SU-DHL-6 (cell line): ENCODE results near the gene XYLT2.

Source experiments
- H2AFZ ChIP-seq: fragments of 200-600 bp; sonication (generic); 2 replicates; pipeline ENCODE4 v1.6.1; 2014; ENCODE audit warnings: low read depth, mild to moderate bottlenecking, moderate library complexity, mixed read lengths, antibody characterized with exemption, low read length; ENCODE audit not compliant: severe bottlenecking
- H3F3A ChIP-seq: fragments of 200-600 bp; shearing (Covaris generic); 2 replicates; pipeline ENCODE4 v1.6.0; 2016; ENCODE audit warnings: antibody characterized with exemption, mild to moderate bottlenecking; ENCODE audit not compliant: insufficient read depth
- H3K27ac ChIP-seq: fragments of 200-600 bp; sonication (generic); 2 replicates; pipeline ENCODE4 v1.5.1; 2016; ENCODE audit warnings: low read depth, mild to moderate bottlenecking, low read length, moderate library complexity, mixed read lengths
- H3K27me3 ChIP-seq: fragments of 200-600 bp; sonication (generic), shearing (Covaris generic); 2 replicates; pipeline ENCODE4 v1.6.0; 2014; ENCODE audit warnings: mild to moderate bottlenecking, low read length
- H3K36me3 ChIP-seq: fragments of 200-600 bp; sonication (generic); 2 replicates; pipeline ENCODE4 v1.6.1; 2014; ENCODE audit warnings: mild to moderate bottlenecking, low read length, mixed read lengths
- H3K4me2 ChIP-seq: fragments of 300-600, 200-600 bp; shearing (Covaris generic), sonication (generic); 2 replicates; pipeline ENCODE4 v1.6.0; 2014; ENCODE audit warnings: low read length, low read depth, mild to moderate bottlenecking; ENCODE audit not compliant: poor library complexity, severe bottlenecking
- H3K4me3 ChIP-seq: fragments of 200-600 bp; sonication (generic); 2 replicates; pipeline ENCODE4 v1.5.1; 2014; ENCODE audit warnings: antibody characterized with exemption, low read length, mild to moderate bottlenecking, mixed read lengths; ENCODE audit not compliant: insufficient read depth, poor library complexity, severe bottlenecking
- H3K79me2 ChIP-seq: fragments of 200-600 bp; sonication (generic); 2 replicates; pipeline ENCODE4 v1.6.1; 2014; ENCODE audit warnings: mild to moderate bottlenecking, low read length, moderate library complexity; ENCODE audit not compliant: insufficient read depth
- H3K9ac ChIP-seq: fragments of 200-600 bp; sonication (generic); 2 replicates; pipeline ENCODE4 v1.7.0; 2014; ENCODE audit warnings: mild to moderate bottlenecking, low read length
- H3K9me2 ChIP-seq: fragments of 200-600 bp; sonication (generic); replicated peaks from 2 replicates; pipeline ENCODE4 v1.6.1; 2014; ENCODE audit warnings: low read length; ENCODE audit not compliant: insufficient read depth
- H3K9me3 ChIP-seq: fragments of 200-600 bp; sonication (generic); 2 replicates; pipeline ENCODE4 v1.6.1; 2014; ENCODE audit warnings: low read length, mixed read lengths; ENCODE audit not compliant: insufficient read depth
- H4K20me1 ChIP-seq: fragments of 200-600 bp; sonication (generic); 2 replicates; pipeline ENCODE4 v1.6.1; 2014; ENCODE audit warnings: low read depth, mild to moderate bottlenecking, antibody characterized with exemption, low read length, moderate library complexity, mixed read lengths
- EZH2phosphoT487 ChIP-seq: fragments of 200-600 bp; sonication (generic), shearing (Covaris generic); conservative IDR thresholded peaks from 2 replicates; pipeline ENCODE4 v1.6.1; 2018; ENCODE audit warnings: mild to moderate bottlenecking, antibody characterized with exemption, low read length, moderate library complexity, mixed read lengths
- TF ChIP-seq, protein P1 (sequence below): fragments of 200-600 bp; sonication (generic); IDR thresholded peaks from one replicate; pipeline ENCODE4 v1.5.1; 2017; ENCODE audit warnings: antibody characterized with exemption, mild to moderate bottlenecking, low read length, moderate library complexity; ENCODE audit not compliant: insufficient read depth, poor library complexity, severe bottlenecking

The XYLT2 gene

DNA sequence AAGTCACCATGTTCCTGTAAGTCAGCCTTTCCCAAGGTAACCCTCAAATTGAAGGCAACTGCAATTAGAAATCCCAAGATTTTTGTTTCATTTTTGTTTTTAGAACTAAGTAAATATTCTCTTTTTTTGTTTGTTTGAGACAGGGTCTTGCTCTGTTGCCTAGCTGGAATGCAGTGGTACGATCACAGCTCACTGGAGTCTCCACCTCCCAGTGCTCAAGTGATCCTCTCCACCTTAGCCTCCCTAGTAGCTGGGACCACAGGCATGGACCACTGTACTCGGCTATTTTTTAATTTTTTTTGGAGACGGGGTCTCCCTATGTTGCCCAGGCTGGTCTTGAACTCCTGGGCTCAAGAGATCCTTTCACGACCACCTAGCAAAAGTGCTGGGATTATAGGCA is 62.0 kb downstream of the XYLT2 start:
- H3K9ac ChIP-seq: no peak overlapping the region
- no peaks in the 10 kb centered on the region for H3K27me3 ChIP-seq
- H3F3A ChIP-seq: no peaks in the 10 kb centered on the region
- no peaks in the 10 kb centered on the region for H3K79me2 ChIP-seq
- no peak overlapping the region for H3K4me2 ChIP-seq
- no peak overlapping the region for H3K27ac ChIP-seq
- no peaks in the 10 kb centered on the region for H4K20me1 ChIP-seq
- no peaks in the 10 kb centered on the region for H3K9me3 ChIP-seq
- H3K4me3 ChIP-seq: no peak overlapping the region
- H3K9me2 ChIP-seq: no peaks in the 10 kb centered on the region
- no peaks in the 10 kb centered on the region for H3K36me3 ChIP-seq
- TF ChIP-seq, protein P1, sequence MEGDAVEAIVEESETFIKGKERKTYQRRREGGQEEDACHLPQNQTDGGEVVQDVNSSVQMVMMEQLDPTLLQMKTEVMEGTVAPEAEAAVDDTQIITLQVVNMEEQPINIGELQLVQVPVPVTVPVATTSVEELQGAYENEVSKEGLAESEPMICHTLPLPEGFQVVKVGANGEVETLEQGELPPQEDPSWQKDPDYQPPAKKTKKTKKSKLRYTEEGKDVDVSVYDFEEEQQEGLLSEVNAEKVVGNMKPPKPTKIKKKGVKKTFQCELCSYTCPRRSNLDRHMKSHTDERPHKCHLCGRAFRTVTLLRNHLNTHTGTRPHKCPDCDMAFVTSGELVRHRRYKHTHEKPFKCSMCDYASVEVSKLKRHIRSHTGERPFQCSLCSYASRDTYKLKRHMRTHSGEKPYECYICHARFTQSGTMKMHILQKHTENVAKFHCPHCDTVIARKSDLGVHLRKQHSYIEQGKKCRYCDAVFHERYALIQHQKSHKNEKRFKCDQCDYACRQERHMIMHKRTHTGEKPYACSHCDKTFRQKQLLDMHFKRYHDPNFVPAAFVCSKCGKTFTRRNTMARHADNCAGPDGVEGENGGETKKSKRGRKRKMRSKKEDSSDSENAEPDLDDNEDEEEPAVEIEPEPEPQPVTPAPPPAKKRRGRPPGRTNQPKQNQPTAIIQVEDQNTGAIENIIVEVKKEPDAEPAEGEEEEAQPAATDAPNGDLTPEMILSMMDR: no peak
- no peak for TF ChIP-seq EZH2phosphoT487
- H2AFZ ChIP-seq: no peak overlapping the region
